T1000 (cell line): ENCODE measurements around the gene ATRAID.
"Not testable (repeated sequence)": the region's sequence is repeated elsewhere in the genome, so short reads cannot be mapped to it uniquely, and the experiment has no call there.

ENCODE experiments used
- DNase-seq: peaks from one replicate; lab custom pipeline; 2025; ENCODE audit warnings: mixed read lengths; lab: John Stamatoyannopoulos, UW

The ATRAID gene

GRCh38 chr2:27194538-27195354, 17.1 kb upstream of the ATRAID start:
- no peak for DNase-seq

- not testable (repeated sequence) for DNase-seq
These were observed 16.0 kb upstream of the ATRAID start for GRCh38 chr2:27195799-27196198.

GRCh38 chr2:27198068-27198467, 13.8 kb upstream of the ATRAID start:
- DNase-seq: not testable (repeated sequence)

- no peak for DNase-seq
These were observed 13.2 kb upstream of the ATRAID start for GRCh38 chr2:27198627-27199026.

GRCh38 chr2:27199241-27199640, 12.6 kb upstream of the ATRAID start:
- DNase-seq: no peak

GRCh38 chr2:27201675-27202074, 10.2 kb upstream of the ATRAID start:
- no peak for DNase-seq

- DNase-seq: no peak
These were observed 9.0 kb upstream of the ATRAID start for GRCh38 chr2:27202854-27203253.

GRCh38 chr2:27203741-27204140, 8.1 kb upstream of the ATRAID start:
- DNase-seq: no peak

GRCh38 chr2:27204566-27204965, 7.3 kb upstream of the ATRAID start:
- DNase-seq: no peak

- no peak for DNase-seq
These were observed 6.6 kb upstream of the ATRAID start for GRCh38 chr2:27205206-27205605.

- DNase-seq: no peak
These were observed 5.5 kb upstream of the ATRAID start for GRCh38 chr2:27206346-27206745.

GRCh38 chr2:27208486-27209050, 3.3 kb upstream of the ATRAID start:
- no peak for DNase-seq

- DNase-seq: no peak
These were observed 2.0 kb upstream of the ATRAID start for GRCh38 chr2:27209621-27210401.

- DNase-seq: no peak
These were observed 449 bp upstream of the ATRAID start for GRCh38 chr2:27211241-27211942.

- DNase-seq: no peak
These were observed 1.0 kb downstream of the ATRAID start for GRCh38 chr2:27212626-27213471.

GRCh38 chr2:27214941-27215340, 3.1 kb downstream of the ATRAID start:
- DNase-seq: no peak

GRCh38 chr2:27216416-27217137, 4.7 kb downstream of the ATRAID start:
- DNase-seq: no peak

- DNase-seq: peak; percentile 66
These were observed 5.6 kb downstream of the ATRAID start, which contains the start of gene CAD for GRCh38 chr2:27217173-27218121. Gene CAD (plus strand): TSS chr2:27217369. CDS start chr2:27217552, 183 bp downstream.

- no peak for DNase-seq
These were observed 6.8 kb downstream of the ATRAID start for GRCh38 chr2:27218614-27219013.
